OCI-LY7 (cell line): ENCODE results near the gene BPGM. TPM values are rescaled to one million over a fixed set of nuclear protein-coding genes. Genes with fewer than 3 reads are reported as not detected.
A peak's percentile ranks its signal among the peaks of the same experiment; 100 is the strongest.

Source experiments
- BruUV-seq: library from RNA; stranded (reverse); fragments of 400-500 nt; replicated peaks from 2 replicates; lab custom pipeline; 2021; lab: Mats Ljungman, UMichigan
- CTCF ChIA-PET: fragments of 300-600 bp; sonication (Branson Sonifier 250); formaldehyde crosslinking; loops from one replicate; lab custom pipeline; 2022; ENCODE audit warnings: antibody characterized with exemption; ENCODE audit not compliant: unreplicated experiment; lab: Charles Lee
- POLR2A ChIA-PET: fragments of 300-600 bp; sonication (Branson Sonifier 250); formaldehyde crosslinking; loops from one replicate; lab custom pipeline; 2022; ENCODE audit warnings: antibody characterized with exemption; lab: Charles Lee
- DNase-seq: peaks from one replicate; pipeline ENCODE4 v3.0.0-alpha.2; 2015; ENCODE audit warnings: low spot score
- H2AFZ ChIP-seq: fragments of 200-600 bp; sonication (generic), shearing (Covaris generic); 2 replicates; pipeline ENCODE4 v1.6.1; 2014; ENCODE audit warnings: mild to moderate bottlenecking, antibody characterized with exemption, low read length, moderate library complexity
- H3K27ac ChIP-seq: fragments of 200-600 bp; sonication (generic); 2 replicates; pipeline ENCODE4 v1.5.1; 2014; ENCODE audit warnings: mixed run types, low read depth, mild to moderate bottlenecking, moderate library complexity, low read length, inconsistent platforms; ENCODE audit not compliant: poor library complexity, severe bottlenecking
- H3K36me3 ChIP-seq: fragments of 200-600 bp; sonication (generic); 2 replicates; pipeline ENCODE4 v1.6.1; 2014; ENCODE audit warnings: mild to moderate bottlenecking, antibody characterized with exemption, low read length, moderate library complexity, mixed read lengths; ENCODE audit not compliant: insufficient read depth
- H3K4me1 ChIP-seq: fragments of 200-600 bp; sonication (generic); 2 replicates; pipeline ENCODE4 v1.5.1; 2014; ENCODE audit warnings: mild to moderate bottlenecking, low read length; ENCODE audit not compliant: insufficient read depth, poor library complexity, severe bottlenecking
- H3K4me2 ChIP-seq: fragments of 200-600 bp; sonication (generic); 2 replicates; pipeline ENCODE4 v1.6.1; 2014; ENCODE audit warnings: mild to moderate bottlenecking, low read length
- H3K4me3 ChIP-seq: fragments of 200-600 bp; sonication (generic); 2 replicates; pipeline ENCODE4 v1.5.1; 2014; ENCODE audit warnings: mild to moderate bottlenecking, low read depth, low read length; ENCODE audit not compliant: poor library complexity, severe bottlenecking
- H3K79me2 ChIP-seq: fragments of 200-600 bp; sonication (generic); 2 replicates; pipeline ENCODE4 v1.6.1; 2016; ENCODE audit warnings: low read depth, mild to moderate bottlenecking, low read length, moderate library complexity, mixed read lengths; ENCODE audit not compliant: insufficient read depth
- H3K9me2 ChIP-seq: fragments of 200-600 bp; sonication (generic); 2 replicates; pipeline ENCODE4 v1.6.1; 2016; ENCODE audit warnings: mild to moderate bottlenecking, low read length, mixed read lengths; ENCODE audit not compliant: insufficient read depth
- H3K9me3 ChIP-seq: fragments of 200-600 bp; sonication (generic); 2 replicates; pipeline ENCODE4 v1.6.1; 2014; ENCODE audit warnings: mild to moderate bottlenecking, mixed run types, low read length, mixed read lengths
- H4K20me1 ChIP-seq: fragments of 200-600 bp; sonication (generic); 2 replicates; pipeline ENCODE4 v1.6.1; 2014; ENCODE audit warnings: mild to moderate bottlenecking, antibody characterized with exemption, low read length, moderate library complexity, mixed read lengths; ENCODE audit not compliant: insufficient read depth
- EZH2phosphoT487 ChIP-seq: fragments of 200-600 bp; sonication (generic); IDR thresholded peaks from 2 replicates; pipeline ENCODE4 v1.6.1; 2018; ENCODE audit warnings: low read depth, borderline replicate concordance, mild to moderate bottlenecking, mixed run types, antibody characterized with exemption, low read length, moderate library complexity, mixed read lengths
- intact Hi-C: fragments of 100-400 bp; cut with micrococcal nuclease; formaldehyde crosslinking; loops from one replicate; pipeline ENCODE4 v1.10.0; 2022; ENCODE audit not compliant: unreplicated experiment
- total RNA-seq, 2 experiments: library from RNA; depleted of rRNA in 1 of 2; stranded (reverse); fragments of >200 nt in 1 of 2; shearing (Covaris generic) in 1 of 2; gene quantifications; 2 replicates each; pipeline ENCODE4 v1.2.3, GENCODE V29; 2014 to 2022
- TF ChIP-seq, protein P1 (sequence below): fragments of 200-600 bp; sonication (generic); conservative IDR thresholded peaks from 2 replicates; pipeline ENCODE4 v1.5.1; 2014; ENCODE audit warnings: mild to moderate bottlenecking, antibody characterized with exemption, low read length, moderate library complexity, mixed read lengths

Gene BPGM
- total RNA-seq, 2 experiments from 2014 or later = 16.6 to 18.7 TPM

DNA sequence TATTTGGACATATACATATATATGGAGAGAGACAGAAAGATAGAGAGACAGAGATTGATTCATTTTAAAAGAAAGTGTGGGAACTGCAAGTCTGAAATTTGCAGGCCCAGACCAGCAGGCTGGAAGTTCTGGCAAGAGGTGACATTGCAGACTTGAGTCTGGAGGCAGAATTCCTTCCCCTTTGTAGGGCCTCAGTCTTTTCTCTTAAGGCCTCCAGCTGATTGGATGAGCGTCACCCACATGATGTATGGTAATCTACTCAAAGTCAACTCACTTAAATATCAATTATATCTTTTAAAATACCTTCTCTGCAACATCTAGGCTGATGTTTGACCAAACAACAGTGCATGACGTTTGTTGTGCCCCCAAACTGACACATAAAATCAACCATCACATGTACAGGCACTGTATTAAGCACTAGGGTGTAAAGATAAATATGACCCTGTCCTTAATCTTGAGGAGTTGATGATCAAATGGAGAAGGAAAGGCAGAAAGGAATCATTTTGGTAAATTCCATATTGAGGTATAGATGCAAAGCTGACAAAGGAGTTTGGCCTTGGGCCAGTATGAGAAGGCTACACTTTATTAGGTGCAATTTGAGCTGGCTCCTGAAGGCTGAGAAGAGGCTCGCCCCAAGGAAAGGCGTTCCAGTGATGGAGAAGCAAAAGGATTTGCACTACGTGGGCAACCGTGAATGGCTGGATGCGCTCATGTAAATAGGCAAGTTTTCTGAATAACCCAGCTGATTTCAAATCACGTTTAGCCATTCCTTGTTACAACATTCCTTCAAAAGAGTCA is 52.6 kb downstream of the BPGM start:
- Histone ChIP-seq H3K27ac (no peak overlapping the region), H2AFZ (no peak overlapping the region), H3K4me2 (no peak overlapping the region), H3K9me3 (no peaks in the 10 kb centered on the region), H3K9me2 (no peaks in the 10 kb centered on the region), H3K36me3 (no peaks in the 10 kb centered on the region), H3K4me1 (no peaks in the 10 kb centered on the region), H3K79me2 (no peaks in the 10 kb centered on the region), H3K4me3 (no peak overlapping the region), H4K20me1 (no peaks in the 10 kb centered on the region)
- TF ChIP-seq EZH2phosphoT487 = no peak
- TF ChIP-seq, protein P1, sequence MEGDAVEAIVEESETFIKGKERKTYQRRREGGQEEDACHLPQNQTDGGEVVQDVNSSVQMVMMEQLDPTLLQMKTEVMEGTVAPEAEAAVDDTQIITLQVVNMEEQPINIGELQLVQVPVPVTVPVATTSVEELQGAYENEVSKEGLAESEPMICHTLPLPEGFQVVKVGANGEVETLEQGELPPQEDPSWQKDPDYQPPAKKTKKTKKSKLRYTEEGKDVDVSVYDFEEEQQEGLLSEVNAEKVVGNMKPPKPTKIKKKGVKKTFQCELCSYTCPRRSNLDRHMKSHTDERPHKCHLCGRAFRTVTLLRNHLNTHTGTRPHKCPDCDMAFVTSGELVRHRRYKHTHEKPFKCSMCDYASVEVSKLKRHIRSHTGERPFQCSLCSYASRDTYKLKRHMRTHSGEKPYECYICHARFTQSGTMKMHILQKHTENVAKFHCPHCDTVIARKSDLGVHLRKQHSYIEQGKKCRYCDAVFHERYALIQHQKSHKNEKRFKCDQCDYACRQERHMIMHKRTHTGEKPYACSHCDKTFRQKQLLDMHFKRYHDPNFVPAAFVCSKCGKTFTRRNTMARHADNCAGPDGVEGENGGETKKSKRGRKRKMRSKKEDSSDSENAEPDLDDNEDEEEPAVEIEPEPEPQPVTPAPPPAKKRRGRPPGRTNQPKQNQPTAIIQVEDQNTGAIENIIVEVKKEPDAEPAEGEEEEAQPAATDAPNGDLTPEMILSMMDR = no peak
- intact Hi-C loops = no loop called here
- ChIA-PET CTCF (no interaction called here), POLR2A (interaction anchor here (0.6 to 0.7 kb wide), 2 partner anchors 10 to 69 kb away, joined by 3 read pairs; no protein-coding TSS in a partner anchor)
- no peak for DNase-seq
- BruUV-seq = no TSS peak

DNA sequence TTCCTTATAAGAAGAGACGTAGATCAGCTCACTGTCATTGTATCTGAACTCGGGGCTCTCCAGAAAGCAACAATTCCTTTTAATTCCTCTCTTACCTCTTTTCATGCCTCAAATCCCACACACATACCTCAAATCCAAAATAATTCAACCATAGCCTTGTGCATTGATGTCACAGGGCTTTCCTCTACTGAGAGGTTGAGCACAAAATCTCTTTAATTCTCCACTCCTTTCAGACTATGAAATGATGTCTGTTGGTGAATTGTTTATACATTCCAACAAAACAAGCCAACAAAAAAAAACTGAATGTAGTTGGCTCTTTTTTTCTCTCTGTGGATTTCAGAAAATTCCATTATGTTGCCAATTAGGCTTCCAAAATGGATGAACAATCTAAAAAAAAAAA is 53.2 kb downstream of the BPGM start:
- POLR2A ChIA-PET = interaction anchor here (0.6 to 0.7 kb wide), 2 partner anchors 10 to 70 kb away, joined by 3 read pairs; no protein-coding TSS in a partner anchor
- H3K9me3 ChIP-seq = no peaks in the 10 kb centered on the region
- TF ChIP-seq, protein P1 = no peak
- TF ChIP-seq EZH2phosphoT487 = no peak

DNA sequence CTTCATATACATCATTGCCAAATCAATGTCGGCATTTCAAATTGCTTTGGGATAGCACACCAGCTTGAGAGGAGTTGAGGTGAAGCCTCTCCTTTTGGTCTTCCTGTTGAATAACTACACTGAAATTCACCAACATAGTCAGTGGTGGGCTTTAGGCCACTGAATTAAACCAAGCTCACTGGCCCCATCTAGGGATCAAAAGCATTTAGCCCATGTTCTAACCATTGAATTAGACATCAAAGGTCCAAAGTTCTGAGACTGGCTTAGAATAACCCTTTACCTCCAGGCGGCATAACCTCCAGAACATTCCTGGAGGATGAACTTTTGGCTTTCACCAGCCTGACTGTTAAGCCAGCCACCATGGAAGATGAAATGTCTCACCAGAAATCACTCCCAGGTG is 54.6 kb downstream of the BPGM start:
- intact Hi-C loops = loop anchor here (1.0 to 5.0 kb wide), 3 partner anchors 68 to 269 kb away; no protein-coding TSS in a partner anchor
- H3K79me2 ChIP-seq = no peaks in the 10 kb centered on the region
- H3K4me3 ChIP-seq = no peak overlapping the region
- TF ChIP-seq, protein P1 = peak; percentile 78
- TF ChIP-seq EZH2phosphoT487 = no peak
- no peaks in the 10 kb centered on the region for H3K4me1 ChIP-seq
- H4K20me1 ChIP-seq = no peaks in the 10 kb centered on the region
- no TSS peak for BruUV-seq
- no peaks in the 10 kb centered on the region for H3K9me2 ChIP-seq
- ChIA-PET CTCF (no interaction called here), POLR2A (interaction anchor here (0.6 to 1.5 kb wide), 4 partner anchors 9 to 226 kb away, joined by 4 to 5 read pairs (median 4); no protein-coding TSS in a partner anchor)
- no peak overlapping the region for H2AFZ ChIP-seq
- no peaks in the 10 kb centered on the region for H3K9me3 ChIP-seq
- DNase-seq = peak; percentile 60
- H3K4me2 ChIP-seq = no peak overlapping the region
- H3K36me3 ChIP-seq = no peaks in the 10 kb centered on the region
- no peak overlapping the region for H3K27ac ChIP-seq

More for the DNA sequence above, 53.2 kb downstream of the BPGM start:
- DNase-seq = no peak
- no TSS peak for BruUV-seq
- no peaks in the 10 kb centered on the region for H3K36me3 ChIP-seq
- no peak overlapping the region for H3K27ac ChIP-seq
- no peak overlapping the region for H3K4me2 ChIP-seq
- H2AFZ ChIP-seq = no peak overlapping the region
- CTCF ChIA-PET = no interaction called here
- no peaks in the 10 kb centered on the region for H4K20me1 ChIP-seq
- no peaks in the 10 kb centered on the region for H3K4me1 ChIP-seq
- intact Hi-C loops = loop anchor here (5.0 kb wide), 1 partner anchor 268 kb away; no protein-coding TSS in a partner anchor
- H3K79me2 ChIP-seq = no peaks in the 10 kb centered on the region
- H3K9me2 ChIP-seq = no peaks in the 10 kb centered on the region
- H3K4me3 ChIP-seq = no peak overlapping the region
